ENCODE measurements around the gene DDR1.

Gene DDR1

GRCh38 chr6:30930506-30930905, 46.2 kb downstream of the DDR1 start:
- Histone ChIP-seq H3K27ac (no peak overlapping the region), H3K36me3 (peaks cover 7 to 21% (median 20%) of the 10 kb centered on the region in 3 donors), H3K4me3 (no peak overlapping the region), H3K27me3 (no peaks in the 10 kb centered on the region), H3K4me1 (peaks cover 0 to 6% (median 0%) of the 10 kb centered on the region in 4 donors), H3K9me3 (peaks cover 0 to 9% (median 0%) of the 10 kb centered on the region in 3 donors)
- TF ChIP-seq, protein P1, sequence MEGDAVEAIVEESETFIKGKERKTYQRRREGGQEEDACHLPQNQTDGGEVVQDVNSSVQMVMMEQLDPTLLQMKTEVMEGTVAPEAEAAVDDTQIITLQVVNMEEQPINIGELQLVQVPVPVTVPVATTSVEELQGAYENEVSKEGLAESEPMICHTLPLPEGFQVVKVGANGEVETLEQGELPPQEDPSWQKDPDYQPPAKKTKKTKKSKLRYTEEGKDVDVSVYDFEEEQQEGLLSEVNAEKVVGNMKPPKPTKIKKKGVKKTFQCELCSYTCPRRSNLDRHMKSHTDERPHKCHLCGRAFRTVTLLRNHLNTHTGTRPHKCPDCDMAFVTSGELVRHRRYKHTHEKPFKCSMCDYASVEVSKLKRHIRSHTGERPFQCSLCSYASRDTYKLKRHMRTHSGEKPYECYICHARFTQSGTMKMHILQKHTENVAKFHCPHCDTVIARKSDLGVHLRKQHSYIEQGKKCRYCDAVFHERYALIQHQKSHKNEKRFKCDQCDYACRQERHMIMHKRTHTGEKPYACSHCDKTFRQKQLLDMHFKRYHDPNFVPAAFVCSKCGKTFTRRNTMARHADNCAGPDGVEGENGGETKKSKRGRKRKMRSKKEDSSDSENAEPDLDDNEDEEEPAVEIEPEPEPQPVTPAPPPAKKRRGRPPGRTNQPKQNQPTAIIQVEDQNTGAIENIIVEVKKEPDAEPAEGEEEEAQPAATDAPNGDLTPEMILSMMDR (IDR thresholded peaks at IDR 0.05) = no peak
- intact Hi-C loops (cut with DNase I; ENCODE audit: low total_unique reads) = no loop called here
- DNase-seq = no peak

- no peak for DNase-seq
- Histone ChIP-seq H3K27ac (no peak overlapping the region), H3K9me3 (peaks cover 0 to 9% (median 0%) of the 10 kb centered on the region in 3 donors), H3K27me3 (peaks cover 0 to 3% of the 10 kb centered on the region in 2 donors), H3K4me1 (peaks cover 0 to 6% (median 0%) of the 10 kb centered on the region in 4 donors), H3K4me3 (no peak overlapping the region), H3K36me3 (peaks cover 0 to 13% (median 13%) of the 10 kb centered on the region in 3 donors)
- intact Hi-C loops (cut with DNase I; ENCODE audit: low total_unique reads) = no loop called here
- TF ChIP-seq, protein P1 (IDR thresholded peaks at IDR 0.05) = no peak
Observed at GRCh38 chr6:30931272-30931671, 47.0 kb downstream of the DDR1 start.

- Histone ChIP-seq H3K27me3 (peaks cover 0 to 6% of the 10 kb centered on the region in 2 donors), H3K36me3 (peaks cover 0 to 6% (median 6%) of the 10 kb centered on the region in 3 donors), H3K9me3 (peaks cover 0 to 9% (median 0%) of the 10 kb centered on the region in 3 donors), H3K4me3 (no peak within 1 kb of the TSS), H3K27ac (no peak within 1 kb of the TSS), H3K4me1 (no peaks in the 10 kb centered on the region)
- no peak for DNase-seq
- intact Hi-C loops (cut with DNase I; ENCODE audit: low total_unique reads) = no loop called here
- TF ChIP-seq, protein P1 (IDR thresholded peaks at IDR 0.05) = no peak
Observed at GRCh38 chr6:30931969-30932645, 47.8 kb downstream of the DDR1 start, which contains the start of gene SFTA2. TSS of gene SFTA2 (minus strand) at chr6:30932170. CDS start at chr6:30932096, 74 bp downstream.

DNA sequence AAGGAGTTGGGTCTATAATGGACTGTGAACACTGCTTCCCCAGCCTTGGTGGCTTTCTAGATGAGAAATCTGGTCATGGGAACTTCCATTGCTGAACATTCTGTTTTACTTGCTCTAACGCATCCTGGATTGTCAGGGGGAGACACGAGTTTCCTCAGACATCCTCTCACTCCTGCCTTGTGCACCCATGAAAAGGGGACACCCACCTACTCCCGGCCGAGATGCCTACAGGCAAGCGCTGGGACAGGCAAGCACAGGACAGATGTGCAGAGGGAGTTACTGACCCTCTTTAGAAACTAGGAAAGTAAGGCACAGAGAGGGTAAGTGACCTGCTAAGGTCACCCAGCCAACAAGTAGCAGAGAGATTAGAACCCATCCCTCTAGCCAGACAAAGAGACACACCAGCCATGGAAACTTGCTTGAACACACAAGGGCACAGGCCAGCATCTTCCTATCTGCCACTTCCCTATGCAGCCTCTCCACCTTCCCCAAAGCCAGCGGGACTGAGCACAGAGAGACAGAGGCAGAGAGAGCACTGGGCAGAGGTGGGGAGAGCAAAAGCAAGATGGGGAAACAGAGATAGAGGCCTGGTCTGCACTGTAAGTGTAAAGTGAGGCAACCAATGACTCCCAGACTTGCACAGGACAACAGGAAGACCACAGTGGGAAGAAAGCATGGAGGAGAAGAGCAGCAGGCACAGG, 48.5 kb downstream of the DDR1 start:
- H3K36me3 ChIP-seq = peaks cover 0 to 6% (median 0%) of the 10 kb centered on the region in 3 donors
- no peak overlapping the region for H3K27ac ChIP-seq
- intact Hi-C loops (cut with DNase I; ENCODE audit: low total_unique reads) = no loop called here
- no peaks in the 10 kb centered on the region for H3K4me1 ChIP-seq
- TF ChIP-seq, protein P1 (IDR thresholded peaks at IDR 0.05) = no peak
- no peak for DNase-seq
- H3K9me3 ChIP-seq = peaks cover 0 to 9% (median 0%) of the 10 kb centered on the region in 3 donors
- peaks cover 0 to 11% of the 10 kb centered on the region in 2 donors for H3K27me3 ChIP-seq
- no peak overlapping the region for H3K4me3 ChIP-seq

- Histone ChIP-seq H3K9me3 (no peaks in the 10 kb centered on the region), H3K4me3 (no peak overlapping the region), H3K27ac (no peak overlapping the region), H3K36me3 (no peaks in the 10 kb centered on the region), H3K4me1 (no peaks in the 10 kb centered on the region), H3K27me3 (peaks cover 0 to 27% of the 10 kb centered on the region in 2 donors)
- intact Hi-C loops (cut with DNase I; ENCODE audit: low total_unique reads) = no loop called here
- no peak for DNase-seq
- TF ChIP-seq, protein P1 (IDR thresholded peaks at IDR 0.05) = no peak
Observed at GRCh38 chr6:30935018-30935417, 50.7 kb downstream of the DDR1 start.

Measured in tibial artery (tissue), 4 donors.